ENCODE measurements around the gene SLC35F4. TPM values are rescaled to one million over a fixed set of nuclear protein-coding genes. Genes with fewer than 3 reads are reported as not detected.
"Not testable (repeated sequence)": the region's sequence is repeated elsewhere in the genome, so short reads cannot be mapped to it uniquely, and the experiment has no call there.

The SLC35F4 gene
- total RNA-seq, 1 donor from 2014 or later, result not detected

DNA sequence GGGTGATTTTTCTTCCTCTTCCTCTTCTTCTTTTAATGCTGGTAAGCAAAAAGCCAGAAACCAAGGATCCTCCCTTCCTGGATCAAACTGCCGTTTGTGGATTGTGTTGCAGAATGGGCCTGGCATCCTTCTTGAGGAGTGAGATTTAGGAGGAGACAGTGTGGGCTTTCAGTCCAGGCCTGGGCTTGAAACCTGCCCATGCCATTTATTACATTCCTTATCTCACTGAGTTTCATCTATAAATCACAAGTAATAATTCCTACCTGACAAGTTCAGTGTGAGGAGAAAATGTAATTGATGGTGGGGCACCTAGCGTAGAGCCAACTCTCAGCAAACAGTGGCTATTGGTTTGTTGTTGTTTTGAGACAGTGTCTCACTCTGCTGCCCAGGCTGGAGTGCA, 126.4 kb downstream of the SLC35F4 start:
- Histone ChIP-seq H3K27ac (ENCODE audit: low read depth, low read length) (no peak overlapping the region), H3K4me1 (ENCODE audit: control insufficient read depth in 3 of 3, insufficient read depth in 3 of 3, low read length in 3 of 3) (no peaks in the 10 kb centered on the region), H3K27me3 (ENCODE audit: control insufficient read depth in 3 of 3, insufficient read depth in 3 of 3, low read length in 3 of 3) (no peaks in the 10 kb centered on the region), H3K9me3 (ENCODE audit: control insufficient read depth in 3 of 3, low read length in 3 of 3) (no peaks in the 10 kb centered on the region), H3K4me3 (ENCODE audit: low read length in 3 of 3) (no peak overlapping the region), H3K36me3 (ENCODE audit: control insufficient read depth in 3 of 3, insufficient read depth in 3 of 3, low read length in 3 of 3) (no peaks in the 10 kb centered on the region), H3K9ac (ENCODE audit: low read depth in 1 of 3, low read length in 3 of 3) (no peak overlapping the region)

DNA sequence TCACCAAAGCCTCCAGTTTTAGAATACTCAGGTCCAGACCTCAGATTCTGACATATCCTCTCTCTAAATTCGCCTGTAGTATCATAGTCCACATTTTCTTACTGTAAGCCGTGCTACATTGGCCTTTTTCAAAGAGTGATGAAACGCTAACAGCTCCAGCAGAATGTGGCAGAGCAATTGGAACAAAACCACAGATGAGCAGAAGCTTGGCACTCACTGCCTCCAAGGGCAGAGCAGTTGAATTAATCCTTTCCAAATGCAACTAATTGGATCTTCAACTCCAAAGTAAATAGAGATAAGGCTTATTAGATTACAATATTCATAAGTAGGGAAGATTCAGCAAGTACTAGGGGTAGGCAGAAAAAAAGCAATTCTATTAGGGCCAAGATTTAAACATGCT, 128.3 kb downstream of the SLC35F4 start:
- H3K4me1 ChIP-seq (ENCODE audit: control insufficient read depth in 3 of 3, insufficient read depth in 3 of 3, low read length in 3 of 3), result no peaks in the 10 kb centered on the region
- H3K27me3 ChIP-seq (ENCODE audit: control insufficient read depth in 3 of 3, insufficient read depth in 3 of 3, low read length in 3 of 3), result no peaks in the 10 kb centered on the region
- H3K9me3 ChIP-seq (ENCODE audit: control insufficient read depth in 3 of 3, low read length in 3 of 3), result no peaks in the 10 kb centered on the region

DNA sequence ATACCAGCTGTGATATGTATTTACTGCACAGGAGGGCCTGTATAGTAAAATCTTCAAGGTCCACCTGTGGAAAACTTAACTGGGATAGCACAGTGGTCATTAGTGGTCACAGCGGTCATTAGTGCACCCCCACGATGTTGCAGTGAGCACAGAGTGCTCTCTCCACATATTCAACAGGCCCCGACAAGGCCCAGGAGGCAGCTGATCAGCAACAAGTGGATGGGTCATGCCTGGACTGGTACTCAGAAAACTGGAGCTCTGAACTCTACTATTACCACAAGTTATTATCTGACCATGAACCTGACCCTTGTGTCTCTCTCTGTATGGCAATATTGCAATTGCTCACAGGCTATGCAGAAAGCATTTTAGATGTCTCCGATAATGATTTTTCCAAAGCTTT, 129.5 kb downstream of the SLC35F4 start:
- H3K4me1 ChIP-seq (ENCODE audit: control insufficient read depth in 3 of 3, insufficient read depth in 3 of 3, low read length in 3 of 3), result no peaks in the 10 kb centered on the region
- H3K9ac ChIP-seq (ENCODE audit: low read depth in 1 of 3, low read length in 3 of 3), result no peak overlapping the region
- H3K36me3 ChIP-seq (ENCODE audit: control insufficient read depth in 3 of 3, insufficient read depth in 3 of 3, low read length in 3 of 3), result no peaks in the 10 kb centered on the region
- no peak overlapping the region for H3K4me3 ChIP-seq (ENCODE audit: low read length in 3 of 3)
- H3K27me3 ChIP-seq (ENCODE audit: control insufficient read depth in 3 of 3, insufficient read depth in 3 of 3, low read length in 3 of 3), result no peaks in the 10 kb centered on the region
- H3K27ac ChIP-seq (ENCODE audit: low read depth, low read length), result no peak overlapping the region
- H3K9me3 ChIP-seq (ENCODE audit: control insufficient read depth in 3 of 3, low read length in 3 of 3), result no peaks in the 10 kb centered on the region

More for the DNA sequence above, 128.3 kb downstream of the SLC35F4 start:
- Histone ChIP-seq H3K36me3 (ENCODE audit: control insufficient read depth in 3 of 3, insufficient read depth in 3 of 3, low read length in 3 of 3) (no peaks in the 10 kb centered on the region), H3K4me3 (ENCODE audit: low read length in 3 of 3) (no peak overlapping the region), H3K9ac (ENCODE audit: low read depth in 1 of 3, low read length in 3 of 3) (no peak overlapping the region), H3K27ac (ENCODE audit: low read depth, low read length) (no peak overlapping the region)

DNA sequence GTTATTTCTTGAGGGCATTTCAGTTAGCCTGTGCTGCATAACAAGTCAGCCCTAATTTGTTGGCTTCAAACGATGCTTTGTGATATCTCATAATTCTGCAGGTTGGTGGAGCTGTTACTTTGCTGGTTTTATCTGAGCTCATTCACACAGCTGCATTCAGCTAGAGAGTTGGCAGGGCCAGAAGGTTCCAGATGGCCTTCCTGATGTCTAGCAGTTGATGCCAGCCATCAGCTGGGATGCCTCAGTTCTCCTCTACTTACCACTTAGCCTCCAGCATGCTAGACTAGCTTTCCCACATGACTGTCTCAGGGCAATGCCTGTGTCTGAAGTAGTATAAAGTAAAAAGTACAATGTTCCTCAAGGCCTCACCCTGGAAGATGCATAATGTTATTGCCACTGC, 130.6 kb downstream of the SLC35F4 start:
- Histone ChIP-seq H3K9ac (ENCODE audit: low read depth in 1 of 3, low read length in 3 of 3) (no peak overlapping the region), H3K27me3 (ENCODE audit: control insufficient read depth in 3 of 3, insufficient read depth in 3 of 3, low read length in 3 of 3) (no peaks in the 10 kb centered on the region), H3K4me3 (ENCODE audit: low read length in 3 of 3) (no peak overlapping the region), H3K9me3 (ENCODE audit: control insufficient read depth in 3 of 3, low read length in 3 of 3) (no peaks in the 10 kb centered on the region), H3K4me1 (ENCODE audit: control insufficient read depth in 3 of 3, insufficient read depth in 3 of 3, low read length in 3 of 3) (no peaks in the 10 kb centered on the region), H3K36me3 (ENCODE audit: control insufficient read depth in 3 of 3, insufficient read depth in 3 of 3, low read length in 3 of 3) (no peaks in the 10 kb centered on the region), H3K27ac (ENCODE audit: low read depth, low read length) (no peak overlapping the region)

DNA sequence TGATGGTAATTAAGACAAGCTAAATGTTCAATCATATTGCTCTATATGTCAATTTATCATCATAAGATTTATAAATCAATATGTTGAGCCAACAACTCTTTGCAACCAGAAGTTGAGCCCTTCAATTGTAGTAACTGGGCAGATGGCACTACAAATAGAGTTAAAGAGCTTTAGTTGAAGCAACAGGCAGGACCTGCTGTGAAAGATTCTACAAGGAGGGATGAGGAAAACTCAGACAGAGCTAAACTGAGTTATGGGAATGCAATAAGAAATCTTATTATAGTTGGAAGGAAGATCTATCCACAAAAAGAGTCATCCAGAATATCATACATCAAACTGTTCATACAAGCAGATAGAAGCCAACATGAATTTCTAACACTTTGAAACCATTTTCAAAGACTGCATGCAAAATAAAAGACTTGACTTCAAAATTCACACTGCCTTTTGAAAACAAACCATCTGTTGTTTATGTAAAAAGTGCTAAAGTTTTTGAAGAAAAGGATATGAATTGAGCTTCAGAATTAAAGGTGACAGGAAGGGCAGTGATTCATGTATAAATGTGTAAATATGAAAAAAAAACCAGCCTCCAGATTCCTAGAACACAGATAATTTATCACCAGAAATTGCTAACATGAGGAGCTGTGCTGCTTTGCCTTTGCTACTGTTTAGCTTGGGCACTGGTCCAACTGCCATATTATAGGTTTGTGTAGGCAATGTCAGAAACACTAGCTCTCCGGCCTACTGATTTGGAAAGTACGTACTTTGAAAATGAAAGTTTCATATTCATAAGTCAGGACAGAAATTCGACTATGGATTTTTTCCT, 133.2 kb downstream of the SLC35F4 start:
- Histone ChIP-seq H3K4me3 (ENCODE audit: low read length in 3 of 3) (no peak overlapping the region), H3K9ac (ENCODE audit: low read depth in 1 of 3, low read length in 3 of 3) (no peak overlapping the region), H3K27me3 (ENCODE audit: control insufficient read depth in 3 of 3, insufficient read depth in 3 of 3, low read length in 3 of 3) (no peaks in the 10 kb centered on the region), H3K27ac (ENCODE audit: low read depth, low read length) (no peak overlapping the region), H3K36me3 (ENCODE audit: control insufficient read depth in 3 of 3, insufficient read depth in 3 of 3, low read length in 3 of 3) (no peaks in the 10 kb centered on the region), H3K4me1 (ENCODE audit: control insufficient read depth in 3 of 3, insufficient read depth in 3 of 3, low read length in 3 of 3) (no peaks in the 10 kb centered on the region), H3K9me3 (ENCODE audit: control insufficient read depth in 3 of 3, low read length in 3 of 3) (no peaks in the 10 kb centered on the region)

DNA sequence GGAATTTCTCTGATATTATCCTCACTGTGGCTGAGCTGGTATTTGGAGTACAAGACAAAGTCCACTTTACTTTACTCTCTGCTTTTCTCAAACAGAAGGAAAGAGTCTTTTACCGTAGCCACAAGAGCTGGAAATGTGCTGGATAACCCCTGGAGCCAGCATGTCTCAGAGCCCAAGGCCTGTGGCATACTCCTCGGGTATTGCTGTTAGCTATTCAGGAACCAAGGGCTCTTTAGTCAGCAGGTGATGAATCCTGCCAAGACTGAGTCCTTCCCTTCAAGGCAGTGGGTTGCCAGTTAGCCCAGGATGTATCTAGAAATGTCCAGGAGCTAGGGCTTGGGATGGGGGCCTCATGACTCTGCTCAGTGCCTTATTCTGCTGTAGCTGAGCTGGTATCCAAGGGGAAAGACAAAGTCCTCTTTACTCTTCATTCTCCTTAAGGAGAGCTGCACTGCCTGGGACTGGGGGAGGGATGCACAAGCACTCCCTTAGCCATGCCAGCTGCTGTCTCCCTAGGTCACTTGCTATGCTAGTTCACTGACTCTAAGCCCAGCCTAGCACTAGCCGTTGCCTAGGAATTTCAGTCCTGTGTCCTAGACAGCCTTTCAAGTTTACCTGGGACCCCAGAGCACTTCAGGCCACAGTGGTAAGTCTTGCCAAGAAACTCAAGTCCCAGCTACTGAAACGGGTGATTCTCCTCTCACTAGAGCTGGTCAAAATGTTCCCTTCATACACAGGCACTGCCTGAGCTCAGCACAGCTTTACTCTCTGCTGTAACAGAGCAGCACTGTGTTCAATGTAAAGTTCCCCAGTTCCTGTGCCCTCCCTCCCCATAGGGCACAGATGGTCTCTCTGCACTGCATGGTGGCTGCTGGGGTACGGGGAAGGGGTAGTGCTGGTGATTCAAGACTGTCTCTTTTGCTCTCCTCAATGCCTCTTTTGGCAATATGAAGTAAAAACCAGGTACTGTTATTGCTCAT, 136.4 kb downstream of the SLC35F4 start:
- Histone ChIP-seq H3K27me3 (ENCODE audit: control insufficient read depth in 3 of 3, insufficient read depth in 3 of 3, low read length in 3 of 3) (no peaks in the 10 kb centered on the region), H3K36me3 (ENCODE audit: control insufficient read depth in 3 of 3, insufficient read depth in 3 of 3, low read length in 3 of 3) (no peaks in the 10 kb centered on the region), H3K27ac (ENCODE audit: low read depth, low read length) (no peak overlapping the region), H3K9me3 (ENCODE audit: control insufficient read depth in 3 of 3, low read length in 3 of 3) (no peaks in the 10 kb centered on the region), H3K9ac (ENCODE audit: low read depth in 1 of 3, low read length in 3 of 3) (no peak overlapping the region), H3K4me1 (ENCODE audit: control insufficient read depth in 3 of 3, insufficient read depth in 3 of 3, low read length in 3 of 3) (no peaks in the 10 kb centered on the region), H3K4me3 (ENCODE audit: low read length in 3 of 3) (no peak overlapping the region)

DNA sequence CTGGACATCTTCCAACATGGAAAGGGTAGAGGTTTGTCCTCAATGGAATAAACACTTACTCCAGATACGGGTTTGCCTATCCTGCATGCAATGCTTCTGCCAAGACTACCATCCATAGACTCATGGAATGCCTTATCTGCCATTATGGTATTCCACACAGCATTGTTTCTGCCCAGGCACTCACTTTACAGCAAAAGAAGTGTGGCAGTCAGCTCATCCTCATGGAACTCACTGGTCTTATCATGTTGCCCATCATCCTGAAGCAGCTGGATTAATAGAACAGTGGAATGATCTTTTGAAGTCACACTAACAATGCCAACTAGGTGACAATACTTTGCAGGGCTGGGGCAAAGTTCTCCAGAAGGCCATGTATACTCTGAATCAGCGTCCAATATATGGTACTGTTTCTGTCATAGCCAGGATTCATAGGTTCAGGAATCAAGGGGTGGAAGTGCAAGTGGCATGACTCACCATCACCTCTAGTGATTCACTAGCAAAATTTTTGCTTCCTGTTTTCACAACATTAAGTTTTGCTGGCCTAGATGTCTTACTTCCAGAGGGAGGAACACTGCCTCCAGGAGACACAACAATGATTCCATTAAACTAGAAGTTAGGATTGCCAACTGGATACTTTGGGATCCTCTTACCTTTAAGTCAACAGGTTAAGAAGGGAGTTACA, 140.4 kb downstream of the SLC35F4 start:
- Histone ChIP-seq H3K9me3 (ENCODE audit: control insufficient read depth in 3 of 3, low read length in 3 of 3) (no peaks in the 10 kb centered on the region), H3K4me3 (ENCODE audit: low read length in 3 of 3) (no peak overlapping the region), H3K4me1 (ENCODE audit: control insufficient read depth in 3 of 3, insufficient read depth in 3 of 3, low read length in 3 of 3) (no peaks in the 10 kb centered on the region), H3K9ac (ENCODE audit: low read depth in 1 of 3, low read length in 3 of 3) (no peak overlapping the region), H3K36me3 (ENCODE audit: control insufficient read depth in 3 of 3, insufficient read depth in 3 of 3, low read length in 3 of 3) (no peaks in the 10 kb centered on the region), H3K27ac (ENCODE audit: low read depth, low read length) (no peak overlapping the region), H3K27me3 (ENCODE audit: control insufficient read depth in 3 of 3, insufficient read depth in 3 of 3, low read length in 3 of 3) (no peaks in the 10 kb centered on the region)

DNA sequence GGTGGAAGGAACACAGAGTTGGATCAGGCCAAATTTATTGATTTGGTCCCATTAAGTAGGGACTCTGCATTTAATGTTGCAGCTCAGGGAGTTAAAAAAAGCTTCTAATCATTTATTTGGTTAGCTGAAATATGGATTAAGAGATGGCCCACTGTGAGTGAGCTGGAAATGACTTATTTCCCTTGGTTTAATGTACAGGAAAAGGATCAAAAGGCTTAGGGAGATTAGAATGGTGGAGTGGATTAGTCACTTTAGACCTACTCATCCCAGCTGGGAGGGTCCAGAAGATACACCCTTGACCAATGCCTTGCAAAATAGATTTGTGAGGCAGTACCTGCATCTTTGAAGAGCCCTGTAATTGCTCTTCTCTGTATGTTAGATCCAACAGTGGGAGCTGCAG, 143.8 kb downstream of the SLC35F4 start:
- not testable (repeated sequence) for H3K4me1 ChIP-seq (ENCODE audit: control insufficient read depth in 3 of 3, insufficient read depth in 3 of 3, low read length in 3 of 3); H3K4me3 ChIP-seq (ENCODE audit: low read length in 3 of 3); H3K36me3 ChIP-seq (ENCODE audit: control insufficient read depth in 3 of 3, insufficient read depth in 3 of 3, low read length in 3 of 3); H3K9ac ChIP-seq (ENCODE audit: low read depth in 1 of 3, low read length in 3 of 3); H3K9me3 ChIP-seq (ENCODE audit: control insufficient read depth in 3 of 3, low read length in 3 of 3); H3K27me3 ChIP-seq (ENCODE audit: control insufficient read depth in 3 of 3, insufficient read depth in 3 of 3, low read length in 3 of 3); H3K27ac ChIP-seq (ENCODE audit: low read depth, low read length)

DNA sequence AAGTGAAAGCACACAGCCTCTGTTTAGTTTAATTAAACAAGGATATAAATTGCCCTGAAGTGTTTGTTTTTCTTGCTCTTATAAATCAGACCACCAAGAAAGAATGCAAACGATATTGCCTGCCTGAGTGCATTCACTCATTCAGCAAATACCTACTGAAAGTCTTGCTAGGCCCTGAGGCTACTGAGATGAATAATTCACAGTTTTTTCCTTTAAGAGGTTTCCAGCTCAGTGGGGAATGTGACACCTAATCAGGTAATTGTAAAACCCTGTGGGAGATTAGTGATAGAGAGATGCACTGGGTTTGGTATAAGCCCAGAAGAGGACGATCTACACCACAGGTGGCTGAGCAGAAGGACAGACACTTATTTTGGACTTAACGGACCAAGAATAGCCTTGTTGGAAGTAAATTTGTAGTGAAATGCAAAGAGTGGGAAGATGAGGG, 151.4 kb downstream of the SLC35F4 start:
- Histone ChIP-seq H3K4me3 (ENCODE audit: low read length in 3 of 3) (no peak overlapping the region), H3K27ac (ENCODE audit: low read depth, low read length) (no peak overlapping the region), H3K9ac (ENCODE audit: low read depth in 1 of 3, low read length in 3 of 3) (no peak overlapping the region), H3K36me3 (ENCODE audit: control insufficient read depth in 3 of 3, insufficient read depth in 3 of 3, low read length in 3 of 3) (no peaks in the 10 kb centered on the region), H3K9me3 (ENCODE audit: control insufficient read depth in 3 of 3, low read length in 3 of 3) (no peaks in the 10 kb centered on the region), H3K27me3 (ENCODE audit: control insufficient read depth in 3 of 3, insufficient read depth in 3 of 3, low read length in 3 of 3) (no peaks in the 10 kb centered on the region), H3K4me1 (ENCODE audit: control insufficient read depth in 3 of 3, insufficient read depth in 3 of 3, low read length in 3 of 3) (no peaks in the 10 kb centered on the region)

All from skeletal muscle tissue (tissue), 4 donors.